GM18909 (cell line): ENCODE results near the gene RPS10.
"Not testable (repeated sequence)": the region's sequence is repeated elsewhere in the genome, so short reads cannot be mapped to it uniquely, and the experiment has no call there.

ENCODE experiments used
- ATAC-seq: cut with Tn5 transposase; IDR thresholded peaks from one replicate; pipeline ENCODE4 v1.9.1; 2021; ENCODE audit warnings: mild to moderate bottlenecking; ENCODE audit not compliant: unreplicated experiment, poor library complexity

Gene RPS10

DNA sequence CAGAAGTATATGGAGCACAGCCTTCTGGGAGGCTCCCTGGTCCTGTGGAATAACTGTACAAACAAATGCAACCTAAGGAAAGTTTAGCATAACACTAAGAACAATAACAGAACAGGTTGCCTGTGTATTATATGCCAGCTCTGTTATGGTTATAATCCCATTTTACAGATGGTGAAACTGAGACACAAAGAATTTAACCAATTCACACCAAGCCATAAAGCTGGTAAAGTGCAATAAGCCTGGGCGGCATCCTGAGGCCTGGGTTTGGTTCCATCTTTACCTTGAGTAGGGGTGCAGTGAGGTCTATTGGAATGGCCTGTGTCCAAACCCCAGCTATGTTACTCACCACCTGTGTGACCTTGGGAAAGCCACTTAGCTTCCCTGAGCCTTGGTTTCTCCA, 25.3 kb upstream of the RPS10 start:
- ATAC-seq = no peak

DNA sequence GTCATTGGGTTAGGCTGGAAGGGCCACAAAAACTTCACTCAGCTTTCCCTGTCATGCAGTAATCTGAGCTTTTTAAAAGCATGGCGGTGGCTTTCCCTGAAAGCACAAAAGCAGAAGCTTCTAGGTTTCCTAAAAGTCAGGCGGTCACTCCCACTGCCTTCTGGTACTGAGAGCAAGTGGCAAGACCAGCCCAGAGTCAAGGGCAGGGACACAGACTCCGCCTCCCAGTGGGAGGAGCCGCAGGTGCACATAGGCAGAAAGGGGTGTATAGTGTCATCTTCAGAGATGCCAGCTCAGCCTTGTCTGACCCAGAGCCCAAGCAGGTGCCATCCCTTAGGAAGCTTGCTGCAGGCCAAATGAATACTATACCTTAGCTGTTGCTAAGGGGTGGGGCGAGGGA, 22.0 kb upstream of the RPS10 start:
- ATAC-seq = no peak

DNA sequence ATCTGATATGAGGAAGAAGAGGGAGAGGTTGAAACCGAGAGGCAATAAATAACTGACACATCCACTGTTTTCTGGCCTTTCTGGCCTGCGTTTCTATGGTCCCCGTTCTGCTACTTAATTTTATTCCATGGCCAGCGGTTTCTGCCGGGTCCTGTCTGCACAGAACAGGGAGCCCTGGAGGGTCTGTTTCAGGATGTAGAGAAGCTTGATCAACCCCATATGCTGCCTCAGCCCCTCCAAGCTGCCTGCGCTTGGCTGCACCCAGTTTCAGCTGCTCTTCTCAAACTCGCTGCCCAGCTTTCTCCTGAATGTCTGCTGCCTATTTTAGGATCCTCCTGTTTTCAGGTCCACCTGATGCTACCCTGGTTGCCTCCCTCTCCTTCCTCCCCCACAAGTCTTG, 21.5 kb upstream of the RPS10 start:
- ATAC-seq = no peak

DNA sequence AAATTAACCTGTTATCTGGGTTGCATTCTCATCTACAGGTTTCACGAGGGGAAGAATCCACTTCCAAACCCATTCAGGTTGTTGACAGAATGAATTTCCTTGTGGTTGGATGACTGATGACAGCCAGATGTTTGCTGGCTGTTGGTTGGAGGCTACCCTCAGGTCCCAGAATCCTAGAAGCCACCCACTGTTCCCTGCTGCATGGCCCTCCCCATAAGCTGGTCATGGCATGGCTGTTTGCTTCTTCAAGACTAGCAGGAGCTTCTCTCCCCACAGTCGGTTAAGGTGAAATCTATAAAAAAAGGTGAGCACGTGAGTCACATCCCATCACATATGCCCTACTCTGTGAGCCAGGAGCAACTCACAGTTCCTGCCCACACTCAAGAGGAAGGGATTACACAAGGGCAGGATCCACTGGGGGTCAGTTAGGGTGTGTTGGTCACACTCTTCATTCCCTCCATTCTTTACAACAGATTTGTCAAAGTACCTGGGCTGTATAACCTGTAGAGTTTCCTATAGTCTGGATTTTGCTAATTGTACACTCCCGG, 19.5 kb upstream of the RPS10 start:
- ATAC-seq = no peak

DNA sequence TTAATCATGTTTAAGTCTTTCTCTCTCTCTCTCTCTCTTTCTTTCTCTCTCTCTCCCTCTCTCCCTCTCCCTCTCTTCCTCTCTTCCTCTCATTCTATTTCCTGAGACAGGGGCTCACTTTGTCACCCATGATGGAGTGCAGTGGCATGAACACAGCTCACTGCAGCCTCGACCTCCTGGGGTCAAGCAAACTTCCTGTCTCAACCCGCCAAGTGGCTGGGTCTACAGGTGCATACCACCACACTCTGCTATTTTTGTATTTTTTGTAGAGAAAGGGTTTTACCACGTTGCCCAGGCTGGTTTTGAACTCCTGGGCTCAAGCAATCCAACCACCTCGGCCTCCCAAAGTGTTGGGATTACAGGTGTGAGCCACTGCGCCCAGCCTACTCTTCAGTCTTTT, 15.7 kb upstream of the RPS10 start:
- no peak for ATAC-seq

DNA sequence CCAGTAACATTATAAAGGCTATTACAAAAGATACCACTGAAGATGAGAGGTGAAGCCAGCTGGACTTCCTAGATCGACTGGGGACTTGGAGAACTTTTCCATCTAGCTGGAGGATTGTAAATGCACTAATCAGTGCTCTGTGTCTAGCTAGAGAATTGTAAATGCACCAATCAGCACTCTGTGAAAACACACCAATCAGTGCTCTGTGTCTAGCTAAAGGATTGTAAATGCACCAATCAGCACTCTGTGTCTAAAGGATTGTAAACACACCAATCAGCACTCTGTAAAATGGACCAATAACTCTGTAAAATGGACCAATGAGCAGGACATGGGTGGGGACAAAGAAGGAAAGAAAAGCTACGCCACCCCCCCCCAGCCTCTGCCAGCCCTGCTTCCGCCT, 13.6 kb upstream of the RPS10 start:
- ATAC-seq = no peak

DNA sequence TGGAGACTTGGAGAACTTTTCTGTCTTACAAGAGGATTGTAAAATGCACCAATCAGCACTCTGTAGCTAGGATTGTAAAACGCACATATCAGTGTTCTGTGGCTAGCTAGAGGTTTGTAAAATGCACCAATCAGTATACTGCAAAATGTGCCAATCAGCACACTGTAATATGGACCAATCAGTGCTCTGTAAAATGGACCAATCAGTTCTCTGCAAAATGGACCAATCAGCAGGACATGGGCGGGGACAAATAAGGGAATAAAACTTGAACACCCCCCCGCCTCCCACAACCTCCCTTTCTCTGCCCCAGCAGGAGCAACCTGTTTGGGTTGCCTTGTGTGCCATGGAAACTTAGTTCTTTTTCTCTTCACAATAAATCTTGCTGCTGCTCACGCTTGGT, 12.8 kb upstream of the RPS10 start:
- no peak for ATAC-seq

DNA sequence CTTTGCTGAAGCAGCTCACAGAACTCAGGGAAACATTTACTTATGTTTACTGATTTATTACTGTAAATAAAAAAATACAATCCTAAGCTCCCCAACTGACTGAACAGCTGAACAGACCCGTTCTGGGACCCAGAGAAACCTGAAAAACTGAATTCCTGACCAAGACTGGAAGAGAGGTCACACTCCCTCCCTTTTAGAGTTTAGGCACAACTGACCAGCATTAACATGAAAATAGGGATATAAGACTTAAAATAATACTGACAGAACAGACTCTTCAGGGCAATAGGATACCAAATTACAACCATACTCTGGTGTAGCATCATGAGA, 11.7 kb upstream of the RPS10 start:
- no peak for ATAC-seq

DNA sequence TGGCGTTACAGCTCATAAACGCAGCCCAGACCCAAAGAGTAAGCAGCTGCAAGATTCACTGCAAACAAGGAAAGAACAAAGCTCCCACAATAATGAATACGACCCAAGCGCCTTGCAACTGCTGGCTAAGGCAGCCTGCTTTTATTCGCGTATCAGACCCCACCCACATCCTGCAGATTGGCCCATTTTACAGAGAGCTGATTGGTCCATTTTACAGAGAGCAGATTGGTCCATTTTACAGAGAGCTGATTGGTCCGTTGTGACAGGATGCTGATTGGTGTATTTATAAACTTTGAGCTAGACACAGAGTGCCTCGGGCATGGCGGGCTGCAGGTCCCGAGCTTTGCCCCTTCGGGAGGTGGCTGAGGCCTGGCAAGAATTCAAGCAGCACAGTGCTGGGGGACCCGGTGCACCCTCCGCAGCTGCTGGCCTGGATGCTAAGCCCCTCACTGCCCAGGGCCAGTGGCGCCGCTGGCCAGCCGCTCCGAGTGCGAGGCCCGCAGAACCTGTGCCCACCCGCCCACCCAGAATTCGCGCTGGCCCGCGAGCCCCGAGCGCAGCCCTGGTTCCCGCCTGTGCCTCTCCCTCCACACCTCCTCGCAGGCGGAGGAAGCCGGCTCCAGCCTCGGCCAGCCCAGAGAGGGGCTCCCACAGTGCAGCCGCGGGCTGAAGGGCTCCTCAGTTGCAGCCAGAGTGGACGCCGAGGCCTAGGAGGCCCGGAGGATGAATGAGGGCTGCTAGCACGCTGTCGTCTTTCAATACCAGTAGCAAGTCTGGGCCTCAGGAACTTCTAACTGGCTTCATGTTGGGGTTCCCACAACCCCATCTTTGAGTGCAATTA, 11.2 kb upstream of the RPS10 start:
- ATAC-seq = no peak

DNA sequence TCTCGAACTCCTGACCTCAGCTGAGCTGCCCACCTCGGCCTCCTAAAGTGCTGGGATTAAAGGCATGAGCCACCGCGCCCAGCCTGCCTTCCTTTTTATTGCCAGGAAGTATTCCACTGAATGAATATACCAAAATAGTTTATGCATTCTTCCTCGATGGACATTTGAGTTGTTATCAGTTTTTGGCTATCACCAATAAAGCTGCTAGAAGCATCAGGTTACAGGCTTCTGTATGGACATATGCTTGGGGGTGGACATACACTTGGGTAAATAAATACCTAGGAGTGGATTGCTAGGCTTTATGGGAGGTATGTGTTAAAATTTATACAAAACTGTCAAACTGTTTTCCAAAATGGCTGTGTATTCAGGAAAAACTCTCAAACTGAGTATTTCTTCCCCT, 10.0 kb upstream of the RPS10 start:
- no peak for ATAC-seq

DNA sequence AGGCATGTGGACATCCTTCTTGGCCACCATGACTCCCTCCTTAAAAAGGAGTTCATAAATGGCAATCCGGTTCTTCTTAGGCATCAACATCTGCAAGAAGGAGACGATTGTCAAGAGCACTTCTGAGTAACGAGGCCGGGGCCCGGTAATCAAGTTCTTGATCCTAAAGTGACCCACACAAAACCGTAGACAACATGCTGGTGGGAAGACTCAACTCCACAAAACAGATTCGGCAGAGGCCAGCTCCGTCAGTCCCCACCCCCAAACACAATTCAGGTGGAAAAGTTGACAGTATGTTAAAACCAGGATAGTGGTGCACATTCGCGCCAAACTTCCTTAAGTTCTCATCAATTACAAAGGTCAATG, 754 bp downstream of the RPS10 start:
- ATAC-seq = no peak

DNA sequence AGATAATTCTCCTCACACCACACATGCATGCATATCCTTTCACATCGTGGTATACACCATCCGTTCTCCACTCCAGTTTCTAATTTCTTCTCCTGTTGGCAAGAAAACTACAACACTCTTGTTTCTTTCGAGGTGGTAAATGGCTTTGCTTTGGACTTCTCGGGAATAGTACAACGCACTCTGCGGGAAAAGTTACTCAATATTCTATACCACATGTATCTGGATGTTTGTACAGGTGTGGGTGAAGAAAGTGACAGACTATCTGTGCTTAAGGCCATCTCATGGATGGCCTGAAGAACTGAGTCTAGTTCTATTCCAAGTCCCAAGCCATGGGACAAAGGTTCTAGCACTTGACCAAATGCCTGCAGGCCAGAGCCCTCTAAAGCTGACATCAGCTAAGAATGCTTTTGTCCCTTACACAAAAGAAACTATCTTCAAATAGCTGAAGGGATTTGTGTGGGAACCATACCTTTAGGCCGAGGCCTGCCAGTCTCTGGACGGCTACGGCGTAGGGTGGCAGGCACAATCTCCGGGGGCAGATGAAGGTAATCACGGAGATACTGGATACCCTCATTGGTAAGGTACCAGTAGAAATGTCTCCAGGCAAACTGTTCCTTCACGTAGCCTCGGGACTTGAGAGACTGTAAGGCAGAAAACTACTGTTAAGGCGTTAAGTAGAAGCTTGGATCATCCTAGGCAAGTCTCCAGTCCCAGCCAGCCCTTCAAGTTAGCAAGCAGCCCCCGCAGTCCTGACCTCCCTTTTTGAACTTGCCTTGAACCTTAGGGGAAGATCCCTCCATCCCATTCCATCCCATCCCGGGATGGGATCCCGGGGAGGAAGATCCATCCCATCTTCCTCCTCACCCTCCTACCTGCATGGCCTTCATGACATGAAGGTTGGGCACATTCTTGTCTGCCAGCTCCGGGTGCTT, 1.4 kb downstream of the RPS10 start:
- ATAC-seq = no peak

DNA sequence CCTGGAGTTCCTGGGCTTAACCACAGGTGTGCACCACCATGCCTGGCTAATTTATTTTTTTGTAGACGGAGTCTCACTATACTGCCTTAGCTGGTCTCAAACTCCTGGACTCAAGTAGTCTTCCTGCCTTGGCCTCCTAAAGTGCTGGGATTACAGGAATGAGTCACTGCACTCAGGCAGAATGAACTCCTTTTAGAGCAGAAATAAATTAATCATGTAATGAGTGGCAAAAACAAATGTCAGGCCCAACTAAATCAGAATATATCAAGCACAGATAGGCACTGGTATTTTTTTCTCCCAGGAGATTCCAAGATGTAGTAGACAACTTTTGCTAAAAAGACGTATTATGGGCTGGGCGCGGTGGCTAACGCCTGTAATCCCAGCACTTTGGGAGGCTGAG, 2.6 kb downstream of the RPS10 start:
- no peak for ATAC-seq

DNA sequence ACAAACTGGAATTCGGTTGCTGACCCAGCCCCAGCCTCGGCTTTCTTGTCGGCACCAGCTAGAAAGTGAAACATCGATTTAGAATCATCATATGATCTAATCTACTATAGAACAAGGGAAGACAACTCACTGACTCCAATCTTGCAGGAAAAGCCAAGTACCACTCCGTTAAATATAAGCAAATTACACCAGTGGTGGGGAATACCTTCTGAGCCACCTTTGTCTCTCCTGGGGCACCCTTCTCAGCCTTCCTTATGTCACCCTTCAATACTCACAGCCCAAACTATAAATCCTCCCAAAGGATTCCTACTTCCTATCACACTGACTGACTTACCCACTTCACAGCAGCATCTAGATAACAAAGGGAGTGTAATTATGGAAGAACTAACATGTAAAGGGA, 7.5 kb downstream of the RPS10 start:
- ATAC-seq = no peak

DNA sequence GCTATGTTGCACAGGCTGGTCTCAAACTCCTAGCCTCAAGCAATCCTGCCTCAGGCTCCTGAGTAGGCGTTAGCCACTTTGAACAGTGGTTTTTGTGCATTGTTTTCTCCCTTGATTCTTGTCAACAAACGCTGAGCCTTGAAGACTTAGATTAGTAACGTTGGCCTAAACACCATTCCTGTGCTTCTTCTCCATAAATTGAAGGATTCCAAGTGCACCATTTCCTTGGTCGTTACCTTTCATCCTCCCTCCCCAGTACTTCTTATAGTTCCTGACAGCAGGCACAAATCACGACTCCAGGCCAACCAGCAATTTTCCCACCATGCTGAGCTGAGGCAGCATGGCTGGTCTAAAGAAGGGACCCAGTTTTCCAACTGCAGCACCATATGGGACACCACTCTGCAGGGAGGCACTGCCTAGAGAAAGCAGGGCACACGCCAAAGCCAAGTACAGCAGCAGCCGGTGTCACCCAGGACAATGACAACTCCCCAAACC, 8.9 kb downstream of the RPS10 start:
- no peak for ATAC-seq

DNA sequence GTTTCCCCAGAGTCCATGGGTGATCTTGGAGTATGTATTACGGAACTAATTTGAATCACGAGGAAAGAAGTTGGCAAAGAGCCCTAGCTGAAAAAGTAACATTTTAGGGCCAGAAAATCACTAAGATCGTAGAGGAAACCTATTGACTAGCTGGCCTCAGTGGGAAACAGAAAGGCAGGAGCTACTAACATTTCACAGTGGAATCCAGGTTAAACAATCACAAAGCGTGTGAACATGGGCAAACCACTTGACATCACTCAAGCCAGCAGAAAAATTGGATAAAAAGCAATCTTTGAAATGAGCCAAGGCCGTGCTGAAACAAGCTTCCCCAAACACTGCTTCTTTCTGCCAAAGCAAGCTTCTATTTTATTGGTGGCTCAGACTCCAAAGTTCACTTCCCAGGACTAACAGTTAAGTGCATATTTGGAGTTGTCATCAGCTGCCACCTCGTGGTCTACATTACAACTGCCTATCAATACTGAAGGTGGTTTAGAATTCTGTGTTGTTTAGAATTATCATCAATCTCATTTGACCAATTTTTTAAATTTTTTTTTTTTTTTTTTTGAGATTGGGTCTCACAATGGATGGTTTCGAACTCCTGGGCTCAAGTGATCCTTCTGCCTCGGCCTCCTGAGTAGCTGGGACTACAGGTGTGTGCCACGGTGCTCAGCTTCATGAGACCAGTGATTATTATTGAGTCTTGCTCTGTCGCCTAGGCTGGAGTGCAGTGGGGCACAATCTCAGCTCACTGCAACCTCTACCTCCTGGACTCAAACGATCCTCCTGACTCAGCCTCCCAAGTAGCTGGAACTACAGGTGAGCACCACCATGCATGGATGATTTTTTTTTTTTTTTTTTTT, 10.6 kb downstream of the RPS10 start:
- ATAC-seq = no peak

DNA sequence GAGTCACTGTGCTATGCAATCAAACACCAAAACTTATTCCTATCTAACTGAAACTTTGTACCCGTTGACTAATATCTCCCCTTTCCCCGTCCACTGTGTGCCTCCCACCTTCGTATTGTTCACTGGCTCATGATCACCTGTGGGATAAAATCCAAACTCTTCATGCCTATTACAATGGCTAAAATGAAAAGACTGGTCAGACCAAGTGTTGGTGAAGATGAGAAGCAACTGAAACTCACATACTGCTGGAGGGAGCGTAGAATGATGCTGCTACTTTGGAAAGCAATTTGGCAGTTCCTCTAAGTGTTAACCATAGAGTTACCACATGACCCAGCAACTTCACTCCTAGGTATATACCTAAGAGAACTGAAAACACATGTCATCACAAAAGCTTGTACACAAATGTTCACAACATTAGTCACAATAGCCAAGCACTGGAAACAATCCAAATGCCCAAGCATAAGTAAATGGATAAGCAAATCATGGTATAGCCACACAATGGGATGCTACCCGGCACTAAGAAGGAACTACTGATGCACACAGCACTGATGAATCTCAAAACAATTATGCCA, 13.1 kb downstream of the RPS10 start:
- ATAC-seq = no peak

DNA sequence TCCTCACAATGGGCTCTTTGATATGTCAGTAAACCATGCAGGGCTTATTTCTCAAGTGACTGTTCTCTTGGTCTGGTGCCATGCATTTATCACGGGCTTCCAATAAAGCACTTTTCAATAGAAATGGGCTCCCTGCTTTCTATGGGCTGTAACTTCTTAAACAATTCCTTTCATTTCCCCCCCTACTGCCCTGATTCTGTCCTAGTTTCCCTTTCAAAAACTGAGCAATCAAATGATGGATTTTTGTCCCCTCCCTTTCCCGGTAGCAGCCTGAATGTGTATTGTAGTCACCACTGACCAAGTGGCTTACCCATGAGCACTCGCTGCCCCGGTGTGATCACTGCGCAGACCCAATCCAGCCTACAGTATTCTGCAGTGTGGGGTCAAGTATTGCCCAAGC, 13.9 kb downstream of the RPS10 start:
- no peak for ATAC-seq

DNA sequence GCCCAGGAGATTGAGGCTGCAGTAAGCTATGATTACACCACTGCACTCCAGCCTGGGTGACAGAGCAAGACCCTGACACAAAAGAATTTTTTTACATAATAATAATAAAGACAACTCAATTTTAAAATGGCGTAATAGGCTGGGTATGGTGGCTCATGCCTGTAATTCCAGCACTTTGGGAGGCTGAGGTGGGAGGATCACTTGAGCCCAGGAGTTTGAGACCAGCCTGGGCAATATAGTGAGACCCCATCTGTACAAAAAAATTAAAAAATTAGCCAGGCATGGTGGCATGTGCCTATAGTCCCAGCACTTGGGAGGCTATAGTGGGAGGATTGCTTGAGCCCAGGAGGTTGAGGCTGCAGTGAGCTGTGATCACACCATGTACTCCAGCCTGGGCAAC, 18.0 kb downstream of the RPS10 start:
- ATAC-seq = not testable (repeated sequence)

DNA sequence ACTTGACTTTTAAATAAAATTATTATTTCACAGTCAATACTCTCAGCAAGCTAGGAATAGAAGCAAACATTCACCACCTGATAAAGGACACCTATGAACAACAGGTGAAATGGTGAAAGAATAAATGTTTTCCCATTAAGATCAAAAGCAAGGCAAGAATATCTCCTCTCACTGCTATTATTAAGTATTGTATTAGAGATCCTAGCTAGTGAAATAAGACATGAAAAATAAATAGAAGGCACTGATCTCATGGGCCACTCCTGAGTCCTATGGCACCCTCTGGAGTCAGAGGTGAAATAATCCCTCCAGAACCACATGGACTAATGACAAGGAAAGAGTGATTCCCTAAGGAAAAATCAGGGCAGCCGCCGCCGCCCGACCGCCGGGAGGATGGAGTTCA, 29.4 kb downstream of the RPS10 start:
- ATAC-seq = no peak
